DMS153 treated with DMSO at 0.1 percent for 48 hours (cell line): Measurements from ENCODE around the gene SLC28A2.
A peak's percentile ranks its signal among the peaks of the same experiment; 100 is the strongest.
"Not testable (repeated sequence)": the region's sequence is repeated elsewhere in the genome, so short reads cannot be mapped to it uniquely, and the experiment has no call there.

ENCODE experiments used
- DNase-seq: peaks from one replicate; lab custom pipeline; 2025; ENCODE audit not compliant: unreplicated experiment; lab: John Stamatoyannopoulos, UW

The SLC28A2 gene

DNA sequence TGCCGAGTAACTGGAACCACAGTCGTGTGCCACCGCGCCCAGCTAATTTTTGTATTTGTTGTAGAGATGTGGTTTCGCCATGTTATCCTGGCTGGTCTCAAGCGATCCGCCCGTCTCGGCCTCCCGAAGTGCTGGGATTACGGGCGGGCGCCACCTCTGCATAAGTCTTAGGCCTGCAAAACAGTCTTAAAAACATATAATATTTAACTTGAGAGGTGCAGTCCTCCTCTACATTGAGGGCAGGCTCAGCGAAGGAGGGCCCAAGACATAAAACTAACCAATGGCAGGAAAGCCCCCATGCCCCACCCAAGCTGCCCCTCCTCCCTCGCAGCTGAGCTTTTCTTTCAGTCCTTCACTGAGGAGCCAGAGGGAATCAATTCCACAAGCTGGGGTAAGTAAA is at the start of gene SLC28A2:
SLC28A2 (plus strand) TSS at position 347 of the 400 bp plus-strand sequence. CDS start 982 bp downstream, outside the sequence.
- DNase-seq, result no peak

- DNase-seq, result no peak
These were observed 48.9 kb upstream of the SLC28A2 start for GRCh38 chr15:45203182-45203581.

DNA sequence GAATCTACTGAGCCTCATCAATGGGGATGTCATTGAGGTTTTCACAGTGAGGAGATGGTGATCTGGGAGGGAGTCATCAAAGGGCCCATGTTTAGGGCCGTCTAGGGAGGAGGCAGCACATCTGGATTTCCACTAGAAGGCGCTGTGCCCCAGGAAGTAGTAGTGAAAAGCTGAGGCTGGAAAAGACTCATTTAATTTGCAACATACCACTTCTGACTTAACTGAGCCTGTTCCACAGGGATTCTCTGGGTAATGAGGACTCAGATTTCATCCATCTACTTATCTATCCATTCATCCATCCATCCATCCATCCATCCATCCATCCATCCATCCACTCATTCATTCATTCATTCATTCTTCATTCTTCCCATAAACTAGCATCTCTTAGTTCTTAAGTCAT is 46.8 kb upstream of the SLC28A2 start:
- DNase-seq, result peak; percentile 39

DNA sequence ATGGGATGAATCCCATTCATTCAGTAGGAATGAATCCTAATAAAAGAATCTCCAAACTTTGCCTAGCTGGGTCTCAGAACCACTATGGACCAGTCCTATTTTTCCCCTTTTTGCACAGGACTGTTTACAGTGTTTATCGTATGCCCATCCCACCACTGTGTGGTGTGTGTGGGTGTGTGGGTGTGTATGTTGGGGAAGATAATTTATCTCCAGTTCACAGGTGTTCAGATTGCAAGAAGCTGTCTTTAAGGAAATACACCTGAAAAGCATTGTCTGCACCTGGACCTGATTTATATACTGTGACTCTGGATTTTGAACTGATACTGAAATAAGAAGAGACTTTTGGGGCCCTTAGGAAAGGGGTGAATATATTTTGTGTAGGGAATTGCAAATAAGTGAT is 39.5 kb upstream of the SLC28A2 start:
- no peak for DNase-seq

- DNase-seq, result no peak
These were observed 30.9 kb upstream of the SLC28A2 start for GRCh38 chr15:45221053-45221599.

DNA sequence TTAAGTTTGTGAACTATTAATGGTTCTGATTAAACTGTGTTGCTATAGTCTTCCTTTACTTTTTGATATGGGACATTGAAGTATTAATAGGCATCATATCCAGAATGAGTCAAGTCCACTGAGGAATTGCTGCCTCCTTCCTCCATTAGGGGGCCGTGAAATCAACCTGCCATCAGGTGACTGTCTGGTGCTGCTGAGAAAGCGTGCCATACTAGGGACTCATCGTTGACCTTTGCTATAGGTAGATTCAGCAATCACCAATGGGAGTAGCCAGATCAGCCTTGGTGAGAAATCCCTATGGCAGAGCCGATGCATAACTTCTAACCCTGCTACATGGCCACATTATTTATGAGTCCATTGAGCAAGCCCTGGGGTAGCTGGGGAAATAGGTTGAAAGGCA is 30.1 kb upstream of the SLC28A2 start:
- no peak for DNase-seq

DNA sequence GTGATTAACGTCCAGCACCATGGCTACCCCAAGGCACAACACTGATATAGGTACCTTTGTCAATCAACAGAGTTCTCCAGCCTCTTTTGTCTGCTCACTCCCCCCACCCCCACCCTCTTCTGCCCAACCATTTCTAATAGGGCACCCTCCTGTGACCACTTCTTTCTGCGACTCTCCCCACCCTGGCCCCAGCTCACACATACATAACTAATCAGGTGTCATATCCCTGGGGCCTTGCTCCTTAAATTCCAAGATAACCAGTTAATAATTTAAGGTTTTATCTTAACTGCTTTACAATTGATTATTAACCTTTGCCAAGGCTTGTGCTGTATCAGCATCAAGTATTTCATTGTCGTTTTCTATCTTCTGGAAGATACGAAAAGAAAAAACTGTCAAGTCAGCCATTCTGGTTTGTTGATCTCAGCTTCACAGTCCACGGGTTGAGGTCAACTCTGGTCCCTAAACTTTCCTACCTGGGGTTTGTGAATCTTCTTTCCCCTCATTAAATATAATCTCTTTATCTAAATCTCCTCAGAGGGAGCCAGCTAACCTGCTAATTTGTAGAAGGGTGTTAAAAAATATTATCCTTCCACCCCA is 27.3 kb upstream of the SLC28A2 start:
- DNase-seq, result no peak

GRCh38 chr15:45225506-45226273 is 26.3 kb upstream of the SLC28A2 start:
- no peak for DNase-seq

DNA sequence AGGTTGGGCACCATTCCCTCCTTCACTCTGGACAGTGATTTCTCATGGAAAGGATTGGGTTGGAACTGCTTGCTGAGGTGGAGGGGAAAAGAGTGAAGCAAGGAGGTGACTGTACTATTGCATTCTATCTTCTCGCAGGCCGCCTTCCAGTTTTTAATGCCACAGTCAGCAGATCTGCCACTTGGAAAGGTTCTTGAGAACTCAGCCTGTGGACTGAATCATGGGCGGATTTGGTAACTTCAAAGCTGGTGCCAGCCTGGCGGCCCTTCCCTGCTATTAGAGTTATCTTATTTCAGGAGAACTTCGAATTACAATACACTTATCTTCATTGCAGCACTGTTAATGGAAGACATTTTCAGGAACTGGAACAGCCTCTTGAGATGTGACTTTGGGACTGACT is 23.1 kb upstream of the SLC28A2 start:
- no peak for DNase-seq

- DNase-seq, result no peak
These were observed 21.6 kb upstream of the SLC28A2 start for GRCh38 chr15:45230245-45230965.

GRCh38 chr15:45231132-45231531 is 20.9 kb upstream of the SLC28A2 start:
- no peak for DNase-seq

DNA sequence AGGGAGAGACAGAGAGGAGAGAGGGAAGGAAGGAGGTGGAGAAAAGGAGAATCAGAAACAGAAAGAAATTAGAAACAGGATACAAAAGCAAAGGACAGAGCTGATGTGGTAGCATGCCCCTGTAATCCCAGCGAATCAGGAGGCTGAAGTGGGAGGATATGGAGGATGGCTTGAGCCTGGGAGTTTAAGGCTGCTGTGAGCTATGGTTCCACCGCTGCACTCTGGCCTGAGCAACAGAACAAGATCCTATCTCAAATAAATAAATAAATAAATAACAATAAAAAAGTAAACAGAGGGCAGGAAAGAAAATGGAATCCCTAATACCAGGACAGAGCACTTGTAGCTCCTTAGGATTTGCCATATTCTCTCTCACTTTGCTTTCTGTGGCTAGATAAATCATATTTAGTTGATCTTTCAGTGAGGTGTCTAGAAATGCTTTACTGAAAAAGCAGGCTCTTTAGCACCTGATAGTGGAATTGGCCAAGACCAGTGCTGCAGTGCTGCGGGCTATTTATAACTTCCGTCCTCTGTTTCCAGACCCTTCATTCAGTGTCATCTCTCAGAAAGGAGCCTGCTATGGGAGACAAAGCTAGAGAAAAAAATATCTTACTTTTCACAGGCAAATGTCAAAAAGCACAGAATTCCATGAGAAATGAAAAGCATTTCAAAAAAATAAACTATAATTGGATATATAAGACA is 20.0 kb upstream of the SLC28A2 start:
- no peak for DNase-seq

DNA sequence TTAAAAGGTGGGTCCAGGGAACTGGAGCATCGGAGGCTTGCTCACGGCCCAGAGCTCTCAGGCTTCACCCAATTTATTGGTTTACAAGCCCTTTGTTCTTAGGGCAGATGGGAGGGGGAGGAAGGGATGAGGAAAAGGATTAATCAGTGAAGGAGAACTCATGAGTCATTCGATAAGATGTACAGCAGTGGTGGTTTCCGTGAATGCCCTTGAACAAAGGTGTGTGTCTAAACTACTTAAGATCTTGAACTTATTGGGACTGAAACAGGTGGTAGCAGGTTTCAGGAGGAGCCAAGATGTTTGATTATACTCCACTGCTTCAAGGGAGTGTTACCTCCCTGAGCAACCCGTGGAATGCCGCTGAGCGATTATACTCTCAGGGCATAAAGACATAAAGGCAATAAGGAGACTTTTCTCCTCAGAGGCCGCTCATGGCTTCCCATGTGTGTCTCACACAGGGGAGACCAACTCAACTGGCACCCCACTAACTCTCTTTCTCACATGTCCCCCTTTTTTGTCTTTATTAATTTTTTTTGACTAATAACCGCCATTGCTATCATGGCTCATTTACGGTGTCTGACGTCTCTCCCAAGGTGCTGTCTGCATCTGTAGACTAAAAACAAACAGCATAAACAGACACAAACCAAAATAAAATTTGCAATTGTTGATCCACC is 17.3 kb upstream of the SLC28A2 start:
- no peak for DNase-seq

- not testable (repeated sequence) for DNase-seq
These were observed 15.2 kb upstream of the SLC28A2 start for GRCh38 chr15:45236806-45237205.

- no peak for DNase-seq
These were observed 9.7 kb upstream of the SLC28A2 start for GRCh38 chr15:45242289-45242688.

DNA sequence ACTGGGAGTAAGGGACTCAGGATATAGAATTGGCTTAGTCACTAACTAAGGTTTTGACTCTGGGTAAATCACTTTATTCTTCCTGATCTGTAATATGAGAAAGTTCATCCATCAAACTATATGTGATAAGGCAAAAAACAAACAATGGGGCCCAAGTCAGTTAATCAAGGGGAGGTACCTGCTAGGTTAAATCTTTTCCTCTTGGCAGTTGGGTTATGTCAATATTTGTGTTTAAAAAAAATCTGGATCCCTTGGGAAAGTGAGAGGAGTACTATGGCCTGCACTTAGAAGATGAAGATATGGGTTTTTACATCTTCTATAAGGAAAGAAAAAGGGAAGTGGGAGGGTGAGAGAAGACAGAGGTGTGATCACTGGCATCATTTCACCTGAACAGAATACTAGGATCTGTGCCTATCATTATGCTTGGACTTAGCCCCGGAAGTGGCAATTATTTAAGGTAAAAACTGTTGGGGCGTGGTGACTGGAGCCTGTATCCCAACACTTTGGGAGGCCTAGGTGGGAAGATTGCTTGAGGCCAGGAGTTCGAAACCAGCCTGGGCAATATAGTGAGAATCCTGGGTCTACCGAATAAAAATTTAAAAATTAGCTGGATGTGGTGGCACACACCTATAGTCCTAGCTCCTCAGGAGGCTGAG is 2.8 kb upstream of the SLC28A2 start:
- no peak for DNase-seq

- no peak for DNase-seq
These were observed 1.3 kb downstream of the SLC28A2 start for GRCh38 chr15:45253330-45253729.

DNA sequence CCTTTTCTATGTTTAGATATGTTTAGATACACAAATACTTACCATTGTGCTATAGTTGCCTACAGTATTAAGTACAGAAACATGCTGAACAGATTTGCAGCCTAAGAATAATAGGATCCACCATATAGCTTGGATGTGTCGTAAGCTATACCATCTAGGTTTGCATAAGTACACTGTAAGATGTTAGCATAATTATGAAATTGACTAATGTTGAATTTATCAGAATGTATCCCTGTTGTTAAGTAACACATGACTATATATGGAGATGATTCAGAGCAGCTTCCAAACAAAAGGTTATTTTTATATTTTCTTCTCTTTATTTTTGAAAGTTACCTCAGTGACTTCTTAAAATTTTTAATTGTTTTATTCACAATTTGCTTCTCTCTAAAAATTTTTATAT is 2.4 kb downstream of the SLC28A2 start:
- DNase-seq, result no peak

GRCh38 chr15:45254824-45255223 is 2.8 kb downstream of the SLC28A2 start:
- not testable (repeated sequence) for DNase-seq

GRCh38 chr15:45259796-45260195 is 7.8 kb downstream of the SLC28A2 start:
- DNase-seq, result no peak
